Fibroblast of skin of scalp (primary cell): Measurements from ENCODE around the gene TTC28.

Experiments
- DNase-seq: peaks from one replicate; pipeline ENCODE4 v3.0.0-alpha.2; 2013

The TTC28 gene

GRCh38 chr22:28017859-28018258 is 661.8 kb downstream of the TTC28 start:
- no peak for DNase-seq

GRCh38 chr22:28017558-28017820 is 662.2 kb downstream of the TTC28 start:
- no peak for DNase-seq

- no peak for DNase-seq
Measured at GRCh38 chr22:28016781-28017557, 662.7 kb downstream of the TTC28 start.

- DNase-seq: no peak
Measured at GRCh38 chr22:28015676-28016601, 663.7 kb downstream of the TTC28 start.

- DNase-seq: no peak
Measured at GRCh38 chr22:28015046-28015425, 664.6 kb downstream of the TTC28 start.

GRCh38 chr22:28014211-28015045 is 665.2 kb downstream of the TTC28 start:
- DNase-seq: no peak

- DNase-seq: no peak
Measured at GRCh38 chr22:28013611-28014010, 666.0 kb downstream of the TTC28 start.

GRCh38 chr22:28012832-28013460 is 666.7 kb downstream of the TTC28 start:
- DNase-seq: no peak

GRCh38 chr22:28009272-28009827 is 670.3 kb downstream of the TTC28 start:
- peak; percentile 94 for DNase-seq

GRCh38 chr22:28008649-28009048 is 671.0 kb downstream of the TTC28 start:
- DNase-seq: no peak

- DNase-seq: no peak
Measured at GRCh38 chr22:28008056-28008455, 671.6 kb downstream of the TTC28 start.

GRCh38 chr22:28006271-28006670 is 673.4 kb downstream of the TTC28 start:
- DNase-seq: peak; percentile 23

GRCh38 chr22:28005513-28005912 is 674.1 kb downstream of the TTC28 start:
- DNase-seq: no peak

GRCh38 chr22:28004021-28004420 is 675.6 kb downstream of the TTC28 start:
- DNase-seq: no peak

GRCh38 chr22:28002863-28003565 is 676.6 kb downstream of the TTC28 start:
- no peak for DNase-seq

- DNase-seq: peak; percentile 58
Measured at GRCh38 chr22:28002181-28002700, 677.4 kb downstream of the TTC28 start.

GRCh38 chr22:28001171-28001835 is 678.3 kb downstream of the TTC28 start:
- no peak for DNase-seq

- no peak for DNase-seq
Measured at GRCh38 chr22:28000361-28000760, 679.3 kb downstream of the TTC28 start.

- DNase-seq: no peak
Measured at GRCh38 chr22:27999876-28000275, 679.8 kb downstream of the TTC28 start.

- no peak for DNase-seq
Measured at GRCh38 chr22:27998511-27999410, 680.9 kb downstream of the TTC28 start.
